D341Med (cell line): Measurements from ENCODE around the gene WAC.
"Not testable (repeated sequence)": the region's sequence is repeated elsewhere in the genome, so short reads cannot be mapped to it uniquely, and the experiment has no call there.

Experiments
- DNase-seq: peaks from one replicate; pipeline ENCODE4 v3.0.0; 2012; ENCODE audit warnings: low spot score

WAC gene

DNA sequence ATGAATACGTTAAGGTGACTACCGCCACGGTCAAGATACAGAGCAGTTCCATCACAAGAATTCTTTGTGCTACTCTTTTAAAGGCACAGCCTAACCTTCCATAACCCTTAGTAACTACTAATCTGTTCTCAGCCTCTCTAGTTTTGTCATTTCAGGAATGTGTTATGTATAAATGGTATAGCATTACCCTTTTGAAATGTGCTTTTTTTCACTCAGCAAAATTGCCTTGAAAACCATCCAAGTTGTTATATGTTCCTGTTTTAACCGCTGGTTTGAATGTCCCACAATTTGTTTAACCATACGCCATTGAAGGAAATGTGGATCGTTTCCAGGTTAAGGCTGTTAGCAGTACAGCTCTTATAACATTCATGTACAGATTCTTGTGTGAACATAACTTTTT, 32.0 kb downstream of the WAC start:
- DNase-seq, result no peak

DNA sequence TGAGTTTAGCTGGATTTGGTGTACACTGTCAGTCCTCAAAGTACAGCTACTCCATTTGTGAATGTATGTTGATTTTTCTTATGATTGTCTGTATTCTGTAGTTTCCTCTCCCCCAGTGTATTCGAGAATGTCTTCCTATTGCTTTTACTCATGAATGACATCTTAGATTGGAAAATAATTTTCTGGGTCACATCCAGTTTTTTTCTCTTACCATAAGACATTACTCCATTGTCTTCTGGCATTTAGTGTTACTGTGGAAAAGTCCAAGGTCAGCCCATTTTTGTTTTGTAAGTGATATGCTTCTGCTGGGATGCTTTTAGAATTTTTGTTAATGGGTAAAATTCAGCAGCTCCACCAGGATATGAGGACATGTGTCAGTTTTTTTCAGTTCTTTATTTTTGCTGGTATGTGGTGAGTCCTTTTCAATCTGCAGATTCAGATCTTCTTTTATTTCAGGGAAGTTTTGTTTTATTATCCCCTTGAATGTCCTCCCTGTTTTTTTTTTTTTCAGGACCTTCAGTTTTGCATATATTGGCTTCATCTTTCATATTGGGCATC, 33.6 kb downstream of the WAC start:
- no peak for DNase-seq

DNA sequence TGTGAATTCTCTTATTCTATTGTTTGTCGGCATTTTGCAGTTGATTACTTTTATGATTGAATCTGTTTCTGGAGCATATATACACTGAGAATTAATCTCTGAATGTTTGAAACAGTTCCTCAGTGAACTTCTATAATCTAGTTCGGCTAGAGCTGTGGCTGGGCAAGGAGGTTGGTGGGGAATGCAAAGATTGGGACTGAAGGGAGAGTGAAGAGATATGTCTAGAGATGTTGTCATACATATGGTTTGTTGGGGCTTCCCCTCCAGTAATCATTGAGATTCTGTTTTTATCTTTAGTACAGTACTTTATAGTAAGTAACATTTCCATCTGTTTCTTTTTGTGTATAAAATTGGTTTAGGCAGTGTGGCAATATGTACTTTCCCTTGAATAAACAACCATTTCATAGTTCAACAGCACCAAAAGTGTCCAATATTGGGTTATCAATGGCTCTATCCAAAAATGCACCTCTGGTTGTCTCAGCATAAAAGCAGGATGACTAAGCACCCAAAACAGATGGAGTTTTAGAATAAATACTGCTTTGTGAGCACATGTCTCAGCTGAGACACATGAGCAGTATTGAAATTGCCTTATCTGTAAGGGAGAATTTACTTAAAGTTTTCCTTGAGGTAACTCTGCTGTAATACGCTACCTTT, 36.7 kb downstream of the WAC start:
- no peak for DNase-seq

DNA sequence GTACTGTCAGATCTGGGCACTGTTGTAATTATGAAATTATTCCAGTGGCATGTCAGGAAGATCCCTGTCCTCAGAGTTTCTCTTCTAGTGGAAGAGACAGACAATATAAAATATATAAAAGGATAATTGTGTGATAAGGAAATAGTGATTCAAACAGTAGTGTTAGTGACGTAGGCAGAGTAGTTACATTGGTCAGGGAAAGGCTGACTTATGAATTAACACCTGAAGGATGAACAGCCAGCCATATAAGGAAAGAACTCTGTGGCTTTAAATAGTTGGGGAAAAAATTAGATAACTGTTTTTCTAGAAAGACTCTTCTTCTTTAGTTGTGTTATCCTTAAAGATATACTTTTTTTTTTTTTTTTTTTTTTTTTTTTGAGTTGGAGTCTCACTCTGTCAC, 37.7 kb downstream of the WAC start:
- no peak for DNase-seq

DNA sequence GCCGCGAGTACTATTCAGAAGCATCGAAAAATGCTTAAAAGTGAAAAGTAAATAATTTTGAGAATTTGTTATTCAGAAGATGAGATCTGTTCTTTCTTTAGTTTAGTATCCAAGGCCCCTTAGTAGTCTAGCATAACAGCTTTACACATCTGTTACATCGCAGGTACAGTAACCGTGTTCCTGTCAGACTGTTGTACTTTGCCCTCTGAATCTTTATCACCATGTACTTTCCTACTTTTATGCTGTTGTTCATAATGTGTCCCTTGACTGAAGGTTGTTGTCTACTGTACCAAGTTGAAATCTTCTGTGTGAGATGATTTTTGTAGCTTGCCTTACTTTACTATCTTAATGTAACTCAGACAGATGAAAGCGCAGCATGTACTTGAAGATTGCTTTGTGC, 38.3 kb downstream of the WAC start:
- no peak for DNase-seq

DNA sequence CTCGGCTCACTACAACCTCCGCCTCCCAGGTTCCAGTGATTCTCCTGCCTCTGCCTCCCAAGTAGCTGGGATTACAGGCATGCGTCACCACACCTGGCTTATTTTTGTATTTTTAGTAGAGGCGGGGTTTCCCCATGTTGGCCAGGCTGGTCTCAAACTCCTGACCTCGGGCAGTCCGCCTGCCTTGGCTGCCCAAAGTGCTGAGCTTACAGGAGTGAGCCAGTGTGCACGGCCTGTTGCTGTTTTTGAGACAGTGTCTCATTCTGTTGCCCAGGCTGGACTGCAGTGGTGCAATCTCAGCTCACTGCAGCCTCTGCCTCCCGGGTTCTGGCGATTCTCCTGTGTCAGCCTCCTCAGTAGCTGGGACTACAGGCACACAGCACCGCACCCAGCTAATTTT, 41.3 kb downstream of the WAC start:
- not testable (repeated sequence) for DNase-seq

DNA sequence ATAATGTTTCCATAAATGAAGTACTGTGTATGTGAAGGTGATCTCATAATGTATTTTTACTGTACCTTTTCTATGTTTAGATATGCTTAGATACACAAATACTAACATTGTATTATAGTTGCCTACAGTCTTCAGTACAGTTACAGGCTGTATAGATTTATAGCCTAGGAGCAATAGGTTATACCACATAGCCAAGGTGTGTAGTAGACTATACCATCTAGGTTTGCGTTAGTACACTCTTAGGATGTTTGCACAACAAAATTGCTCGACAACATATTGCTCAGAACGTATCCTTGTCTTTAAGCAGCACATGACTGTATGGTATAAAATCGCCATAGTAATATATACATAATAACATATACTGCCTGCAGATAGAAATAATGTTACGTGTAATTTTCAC, 42.9 kb downstream of the WAC start:
- DNase-seq, result no peak

DNA sequence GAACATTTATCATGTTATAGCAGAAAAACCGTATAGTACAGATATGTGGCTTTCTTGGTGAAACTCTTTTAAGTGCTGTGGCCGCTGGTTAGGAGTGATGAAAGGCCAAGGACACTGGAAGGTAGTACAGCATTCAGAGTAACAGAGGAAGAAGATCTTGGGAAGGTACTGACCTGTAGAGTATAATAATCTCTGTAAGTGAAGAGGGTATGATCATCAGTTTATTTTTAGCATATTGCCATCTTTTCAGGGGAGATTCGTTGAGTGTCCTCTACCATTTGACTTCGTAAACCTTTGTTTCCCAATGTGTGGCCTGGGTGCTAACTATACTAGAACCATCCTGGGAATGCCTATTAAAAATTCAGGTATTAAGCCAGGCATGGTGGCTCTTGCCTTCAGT, 44.6 kb downstream of the WAC start:
- no peak for DNase-seq

DNA sequence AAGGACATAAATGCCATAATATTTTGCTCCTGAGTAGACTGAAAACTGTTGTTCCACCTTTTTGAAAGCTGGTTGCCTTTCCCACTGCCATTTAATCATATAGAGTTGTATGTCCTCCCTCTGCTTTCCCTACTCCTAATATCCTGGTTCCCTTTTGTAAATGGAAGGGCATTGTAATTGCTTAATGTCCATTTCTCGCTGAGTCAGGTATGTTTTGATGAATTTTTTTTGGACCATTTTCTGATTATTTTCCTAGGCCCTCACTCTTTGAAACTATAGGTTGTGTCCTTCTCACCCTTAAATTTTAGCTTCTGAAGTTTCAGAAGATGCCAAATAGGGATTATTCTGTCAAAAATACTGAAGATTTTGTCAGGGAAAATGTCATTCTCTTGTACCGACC, 45.5 kb downstream of the WAC start:
- DNase-seq, result no peak

DNA sequence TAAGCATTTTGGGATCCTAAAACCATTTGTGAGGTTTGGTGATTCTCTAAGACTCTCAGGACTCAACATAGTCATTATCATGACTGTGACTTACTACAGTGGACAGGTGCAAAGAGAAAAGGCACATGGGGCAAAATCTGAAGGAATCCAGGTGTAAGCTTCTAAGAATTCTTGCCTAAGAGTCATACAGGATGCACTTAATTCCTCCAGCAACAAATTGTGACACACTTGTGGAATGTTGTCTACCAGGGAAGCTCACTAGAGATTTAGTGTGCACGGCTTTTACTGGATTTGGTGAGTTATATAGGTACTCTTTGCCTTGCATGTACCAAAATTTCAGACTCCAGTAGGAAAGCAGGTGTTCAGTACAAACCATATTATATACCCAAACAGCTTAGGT, 47.9 kb downstream of the WAC start:
- DNase-seq, result no peak

DNA sequence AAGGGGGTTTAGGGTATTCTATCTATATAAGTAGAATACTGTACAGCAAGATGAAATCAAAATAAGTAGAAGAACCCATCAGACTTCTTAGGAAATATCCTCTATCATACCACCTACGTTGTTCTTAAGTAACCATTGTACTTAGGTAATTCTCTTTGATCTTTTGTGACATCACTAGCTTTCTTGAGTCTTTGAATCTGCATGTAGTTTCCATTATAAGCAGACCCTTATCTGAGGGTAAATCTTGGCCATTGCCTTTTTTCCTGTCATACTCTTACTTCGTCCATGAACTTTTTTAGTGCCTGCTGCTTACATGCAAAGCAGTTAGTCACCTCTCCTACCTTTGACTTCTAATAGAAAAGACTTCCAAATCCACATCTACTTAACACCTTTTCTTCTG, 49.0 kb downstream of the WAC start:
- DNase-seq, result no peak

DNA sequence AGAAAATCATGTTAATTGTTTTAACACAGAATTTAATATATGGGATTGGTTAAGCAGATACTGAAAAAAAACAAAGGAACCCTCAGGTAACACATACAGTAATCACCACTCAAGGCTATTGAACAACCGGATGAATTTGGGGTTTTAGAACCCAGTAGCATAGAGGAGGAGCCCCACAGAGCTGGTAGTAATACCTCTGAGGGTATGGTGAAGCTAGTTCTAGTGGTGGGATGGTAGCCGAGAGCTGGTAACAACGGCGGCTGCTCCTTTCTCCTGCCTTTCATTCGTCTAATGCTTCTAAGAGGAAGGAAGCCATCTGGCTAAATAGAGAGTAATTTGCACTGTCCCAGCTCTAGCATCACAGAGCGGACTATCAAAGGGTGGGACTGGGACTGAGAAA, 52.2 kb downstream of the WAC start:
- peak; percentile 35 for DNase-seq

DNA sequence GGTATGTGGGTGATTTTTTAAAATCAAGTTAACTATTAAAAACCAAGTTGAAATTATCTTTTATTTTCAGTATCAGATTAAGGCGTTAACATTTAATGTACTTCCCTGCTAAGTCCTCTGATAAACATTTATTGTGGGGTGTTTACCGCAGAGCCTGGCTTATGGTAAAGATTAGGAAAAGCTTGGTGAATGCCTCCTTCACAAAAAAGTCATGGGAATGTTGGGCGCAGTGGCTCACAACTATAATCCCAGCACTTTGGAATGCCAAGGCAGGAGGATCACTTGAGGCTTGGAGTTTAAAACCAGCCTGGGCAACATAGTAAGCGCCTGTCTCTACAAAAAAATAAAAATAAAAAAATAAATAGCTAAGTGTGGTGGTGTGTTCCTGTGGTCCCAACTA, 53.3 kb downstream of the WAC start:
- no peak for DNase-seq

DNA sequence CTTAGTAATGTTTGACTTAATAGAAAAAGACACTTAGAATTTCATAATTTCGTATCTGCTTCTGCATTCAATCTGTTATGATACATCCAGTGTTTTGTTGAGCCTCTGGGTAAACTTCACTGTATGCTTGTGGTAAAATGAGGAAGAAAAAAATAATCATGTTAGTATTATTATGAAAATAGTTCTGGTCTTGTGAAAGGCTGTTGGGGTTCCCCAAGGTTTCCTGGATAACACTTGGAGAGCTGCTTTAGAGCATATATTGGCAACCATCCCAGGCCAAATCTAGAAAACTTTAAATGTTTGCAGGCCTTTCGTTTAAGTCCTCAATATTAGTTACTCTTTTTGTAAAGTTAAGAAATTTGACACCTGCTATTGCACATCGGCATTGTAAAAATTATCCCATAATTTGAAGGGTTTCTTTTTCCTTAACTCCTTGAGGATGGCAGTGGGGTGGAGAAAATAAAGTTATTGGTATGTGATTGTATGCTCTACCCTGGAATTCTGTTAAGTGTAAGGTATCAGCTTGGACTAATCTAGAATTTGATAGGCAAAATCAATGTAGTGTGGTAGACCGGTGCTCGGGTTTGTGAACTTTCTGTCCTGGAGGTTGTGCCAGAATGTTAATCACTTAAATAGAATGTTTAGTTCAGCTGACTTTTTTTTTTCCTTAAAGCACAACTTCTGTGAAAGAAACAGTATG, 54.5 kb downstream of the WAC start:
- DNase-seq, result no peak

DNA sequence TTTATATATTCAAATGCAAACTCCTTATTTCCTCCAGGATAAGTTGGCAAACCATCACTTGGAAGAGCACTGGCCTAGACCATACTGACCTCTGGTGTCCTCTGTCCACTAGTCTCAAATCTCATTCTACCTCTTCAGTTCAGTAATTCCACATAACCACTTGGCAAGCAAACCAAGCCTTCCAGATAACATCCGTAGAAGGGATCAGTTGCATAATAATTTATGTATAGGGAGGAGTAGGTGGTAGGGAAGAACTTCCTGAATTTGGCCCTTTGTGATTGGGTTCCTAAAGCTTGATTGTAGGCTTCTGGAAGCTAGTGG, 55.0 kb downstream of the WAC start:
- no peak for DNase-seq

DNA sequence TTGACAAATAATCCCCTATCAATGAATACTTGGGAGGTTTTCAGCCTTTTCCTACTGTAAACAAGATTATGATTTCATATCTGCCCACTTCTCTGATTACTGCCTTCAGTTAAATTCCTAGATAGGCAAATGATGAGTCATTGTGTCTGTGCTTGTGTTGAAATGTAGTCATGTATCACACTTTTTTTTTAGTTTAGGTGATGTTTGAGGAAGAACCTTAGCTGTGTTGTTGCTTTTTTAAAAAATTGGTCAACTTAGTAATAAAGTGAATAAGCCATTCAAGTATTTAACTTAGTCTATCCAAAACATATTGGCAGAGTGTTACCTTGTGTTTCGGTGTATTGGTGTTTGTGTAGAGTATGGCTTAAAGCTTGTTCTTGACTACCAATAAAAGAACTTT, 60.0 kb downstream of the WAC start:
- DNase-seq, result no peak

DNA sequence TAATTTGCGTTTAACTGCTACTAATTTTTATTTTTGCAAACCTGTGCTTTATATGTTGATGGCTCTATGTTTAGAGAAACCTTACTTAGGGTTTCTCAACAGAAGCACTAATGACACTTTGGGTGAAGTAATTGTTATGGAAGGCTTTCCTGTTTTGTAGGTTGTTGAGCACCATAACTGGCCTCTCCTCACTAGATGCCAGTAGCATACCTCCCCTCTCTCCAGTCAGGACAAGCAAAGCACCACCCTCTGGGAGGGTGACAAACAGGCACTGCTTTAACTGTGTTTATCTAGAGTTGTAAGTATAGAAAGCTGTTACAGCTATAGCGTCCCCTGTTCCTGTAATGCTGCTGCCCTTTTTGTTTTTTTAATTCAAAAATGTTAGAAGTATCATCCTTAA, 60.9 kb downstream of the WAC start:
- DNase-seq, result no peak

DNA sequence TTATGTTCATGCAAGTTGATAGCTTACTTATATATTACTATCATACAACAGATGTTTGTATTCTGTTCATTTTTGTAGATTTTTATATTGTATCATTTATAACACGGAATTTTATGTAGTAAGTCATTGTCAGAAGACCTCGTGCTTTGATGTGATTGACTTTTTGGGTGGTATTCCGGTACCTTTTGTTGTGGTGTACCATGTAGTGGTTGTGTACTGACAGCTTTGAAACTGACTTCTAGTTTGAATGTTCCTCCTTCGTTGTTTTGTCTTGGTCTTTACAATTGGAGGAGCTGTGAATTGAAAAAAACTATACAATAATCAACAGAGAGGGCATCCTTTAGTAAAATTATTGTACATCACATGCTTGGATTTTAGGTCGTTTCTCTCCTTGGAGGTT, 61.5 kb downstream of the WAC start:
- no peak for DNase-seq

DNA sequence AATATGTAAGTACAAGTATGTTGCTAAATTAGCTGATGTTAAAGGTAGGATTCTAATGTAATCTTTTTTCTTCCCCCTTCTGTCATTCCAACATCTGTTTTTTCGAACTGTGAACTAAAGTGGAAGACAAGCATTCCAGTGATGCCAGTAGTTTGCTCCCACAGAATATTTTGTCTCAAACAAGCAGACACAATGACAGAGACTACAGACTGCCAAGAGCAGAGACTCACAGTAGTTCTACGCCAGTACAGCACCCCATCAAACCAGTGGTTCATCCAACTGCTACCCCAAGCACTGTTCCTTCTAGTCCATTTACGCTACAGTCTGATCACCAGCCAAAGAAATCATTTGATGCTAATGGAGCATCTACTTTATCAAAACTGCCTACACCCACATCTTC, 62.7 kb downstream of the WAC start:
- DNase-seq, result no peak

DNA sequence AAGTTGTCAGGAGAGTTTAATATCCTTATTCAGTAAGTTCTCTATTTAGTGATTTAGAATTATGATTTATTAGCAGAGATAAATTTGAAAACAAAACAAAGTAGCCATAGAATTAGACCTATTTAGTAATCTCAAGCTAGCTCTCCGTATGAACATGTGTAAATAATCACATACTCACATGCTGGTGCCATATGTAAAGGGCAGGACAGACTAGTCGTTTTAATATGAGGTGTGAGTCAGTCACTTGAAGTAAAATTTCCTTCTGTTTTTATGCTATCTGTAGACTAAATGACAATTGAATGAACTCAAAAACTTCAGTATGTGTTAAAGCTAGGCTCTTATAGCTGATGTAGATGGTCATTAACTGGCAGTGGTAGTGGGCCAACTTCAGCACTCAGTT, 67.1 kb downstream of the WAC start:
- no peak for DNase-seq

DNA sequence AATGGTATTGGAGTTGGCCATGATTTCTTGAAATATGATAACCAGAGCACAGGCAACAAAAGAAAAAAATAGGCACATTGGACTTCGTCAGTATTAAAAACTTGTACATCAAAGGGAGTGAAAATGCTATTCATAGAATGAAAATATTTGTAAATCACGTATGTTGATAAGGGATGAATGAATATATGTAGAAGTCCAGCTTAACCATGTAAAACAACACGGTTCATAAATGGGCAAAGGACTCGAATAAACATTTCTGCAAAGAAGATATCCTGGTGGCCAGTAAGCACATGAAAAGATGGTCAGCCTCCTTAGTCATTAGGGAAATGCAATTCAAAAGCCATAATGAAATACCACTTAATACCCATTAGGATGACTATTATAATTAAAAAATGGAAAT, 68.1 kb downstream of the WAC start:
- DNase-seq, result no peak

DNA sequence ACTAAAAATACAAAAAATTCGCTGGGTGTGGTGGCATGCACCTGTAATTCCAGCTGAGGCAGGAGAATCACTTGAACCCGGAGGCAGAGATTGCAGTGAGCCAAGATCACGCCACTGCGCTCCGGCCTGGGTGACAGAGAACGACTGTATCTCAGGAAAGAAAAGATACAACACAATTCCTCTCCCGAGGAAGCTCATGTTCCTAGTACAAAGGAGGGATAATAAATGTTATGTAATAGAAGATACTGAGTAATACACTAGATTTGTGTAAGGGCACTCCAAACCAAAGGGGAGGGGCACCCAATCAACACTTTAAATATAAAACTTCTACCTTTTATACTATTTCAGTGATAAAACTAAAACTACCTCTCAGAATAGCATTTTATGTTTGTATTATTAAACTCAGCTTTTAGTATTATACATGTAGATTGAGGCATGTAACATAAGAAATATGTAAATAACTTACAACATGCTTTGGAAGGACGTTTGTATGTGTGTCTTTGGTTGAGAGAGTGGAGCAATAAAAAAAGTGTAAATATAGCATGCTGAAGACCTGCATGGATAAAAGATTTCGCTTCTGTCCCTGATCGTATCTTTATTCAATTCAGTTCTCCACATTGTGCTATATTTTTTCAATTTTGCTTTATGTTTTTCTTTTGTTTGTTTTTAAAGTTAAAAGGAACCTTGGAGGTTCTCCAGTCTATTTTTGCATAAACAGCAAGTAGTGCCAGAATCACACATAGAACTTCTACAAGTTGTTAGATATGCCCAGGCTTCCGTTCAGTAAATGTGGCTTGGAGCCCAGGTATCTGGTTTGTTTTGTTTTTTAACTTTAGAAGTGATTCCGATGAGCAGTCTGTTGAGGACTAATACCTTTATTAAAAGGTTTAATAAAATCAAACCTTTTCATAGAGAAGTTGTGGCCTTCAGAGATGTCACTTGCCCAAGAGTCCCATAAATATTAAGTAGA, 71.9 kb downstream of the WAC start:
- no peak for DNase-seq

DNA sequence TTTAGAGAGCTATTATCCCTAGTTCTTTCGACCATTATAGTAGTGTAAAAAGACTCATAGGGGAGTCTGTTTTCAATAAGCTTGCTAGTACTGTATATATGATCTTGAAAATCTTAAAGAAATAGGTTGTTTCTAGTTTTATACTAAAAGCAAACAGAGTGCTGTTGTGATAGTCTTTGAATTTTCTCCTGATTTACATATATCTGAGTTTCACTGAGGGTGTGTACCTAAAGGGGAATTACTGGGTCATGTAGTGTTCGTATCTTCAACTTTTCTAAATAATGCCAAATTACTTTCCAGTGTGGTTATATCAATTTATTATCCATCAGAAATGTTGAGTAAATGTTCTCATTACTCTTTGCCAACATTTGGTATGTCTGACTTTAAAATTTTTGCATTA, 73.7 kb downstream of the WAC start:
- no peak for DNase-seq
